A549 treated with CORT108297 at 1 μM for 4 hours (cell line): Measurements from ENCODE around the gene PFKFB1. TPM values are rescaled to one million over a fixed set of nuclear protein-coding genes. Genes with fewer than 3 reads are reported as not detected.

Source experiments
- total RNA-seq: library from RNA; stranded (reverse); fragments of 200-300 nt; extraction: Qiagen RNA extraction; gene quantifications from 5 replicates; pipeline ENCODE4 v1.2.3, GENCODE V29; 2022

PFKFB1 gene
- 0.06 to 0.14 TPM (median 0.10 TPM) in 5 replicates for total RNA-seq

DNA sequence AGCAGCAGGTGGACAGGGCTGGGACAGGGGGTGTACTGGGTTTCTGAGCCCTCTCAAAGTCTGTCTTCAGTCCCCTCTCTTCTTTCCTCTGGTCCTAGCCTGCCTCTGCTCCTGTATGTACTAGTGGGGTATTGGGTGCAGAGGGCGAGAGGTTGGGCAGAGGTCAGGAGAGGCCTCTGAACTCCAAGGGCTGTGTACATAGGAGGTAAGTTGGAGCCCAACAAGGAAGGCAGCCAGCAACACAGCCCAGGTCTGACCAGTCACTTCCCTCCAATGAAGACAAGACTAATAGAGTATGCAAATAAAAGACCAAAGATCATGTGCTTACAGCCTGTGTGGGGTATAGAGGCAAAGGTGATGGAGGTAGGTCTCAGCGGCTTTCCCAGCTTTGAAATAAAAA is at the start of gene PFKFB1:
PFKFB1 (minus strand) TSS at position 90 of the 400 bp plus-strand sequence. CDS start 181 bp downstream, outside the sequence.

DNA sequence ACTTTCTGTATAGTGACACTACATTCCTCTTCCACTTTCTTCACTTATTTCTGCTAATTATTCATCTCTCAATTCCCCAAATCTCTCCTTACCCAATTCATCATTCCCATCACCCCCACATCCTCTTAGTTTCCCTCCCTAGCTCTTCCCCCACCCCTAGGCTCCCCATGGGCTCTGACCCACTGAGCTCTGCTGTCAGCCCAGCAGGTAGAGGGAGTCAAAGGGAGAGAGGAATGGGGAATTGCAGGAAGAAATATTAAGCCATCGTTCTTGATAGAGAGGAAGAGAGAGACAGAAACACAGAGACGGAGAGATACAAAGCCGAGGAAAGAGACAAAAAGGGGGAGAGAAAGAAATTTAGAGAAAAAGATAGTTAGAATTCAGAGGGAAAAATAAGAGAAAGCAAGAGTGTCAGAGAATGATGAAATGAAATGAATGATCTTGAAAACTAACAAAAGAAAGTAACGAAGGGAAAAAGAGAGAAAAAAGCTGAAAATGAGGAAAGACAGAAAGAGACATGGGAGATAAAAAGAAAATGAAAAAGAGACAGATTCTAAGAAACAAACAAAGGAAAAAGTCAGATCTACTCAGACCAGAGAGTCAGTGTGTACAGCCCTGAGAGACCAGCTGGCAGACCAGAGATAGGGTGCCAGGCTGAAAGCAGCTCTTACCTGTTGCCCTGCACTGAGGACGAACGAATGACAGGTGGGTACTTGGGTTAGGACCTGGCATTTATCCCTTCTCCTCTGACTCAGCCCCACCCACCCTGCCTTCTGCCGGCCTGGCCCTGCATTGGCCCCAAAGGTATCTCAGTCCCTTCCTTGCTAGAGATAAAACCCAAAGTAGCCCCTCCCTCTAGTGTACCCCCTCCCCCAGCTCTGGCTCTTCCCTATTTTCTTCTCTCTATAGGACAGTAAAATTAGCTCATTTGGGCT is 36.5 kb upstream of the PFKFB1 start, which contains the start of gene ALAS2:
ALAS2 (minus strand) TSS at position 707 of the 935 bp plus-strand sequence. CDS start 4,977 bp downstream, outside the sequence.

DNA sequence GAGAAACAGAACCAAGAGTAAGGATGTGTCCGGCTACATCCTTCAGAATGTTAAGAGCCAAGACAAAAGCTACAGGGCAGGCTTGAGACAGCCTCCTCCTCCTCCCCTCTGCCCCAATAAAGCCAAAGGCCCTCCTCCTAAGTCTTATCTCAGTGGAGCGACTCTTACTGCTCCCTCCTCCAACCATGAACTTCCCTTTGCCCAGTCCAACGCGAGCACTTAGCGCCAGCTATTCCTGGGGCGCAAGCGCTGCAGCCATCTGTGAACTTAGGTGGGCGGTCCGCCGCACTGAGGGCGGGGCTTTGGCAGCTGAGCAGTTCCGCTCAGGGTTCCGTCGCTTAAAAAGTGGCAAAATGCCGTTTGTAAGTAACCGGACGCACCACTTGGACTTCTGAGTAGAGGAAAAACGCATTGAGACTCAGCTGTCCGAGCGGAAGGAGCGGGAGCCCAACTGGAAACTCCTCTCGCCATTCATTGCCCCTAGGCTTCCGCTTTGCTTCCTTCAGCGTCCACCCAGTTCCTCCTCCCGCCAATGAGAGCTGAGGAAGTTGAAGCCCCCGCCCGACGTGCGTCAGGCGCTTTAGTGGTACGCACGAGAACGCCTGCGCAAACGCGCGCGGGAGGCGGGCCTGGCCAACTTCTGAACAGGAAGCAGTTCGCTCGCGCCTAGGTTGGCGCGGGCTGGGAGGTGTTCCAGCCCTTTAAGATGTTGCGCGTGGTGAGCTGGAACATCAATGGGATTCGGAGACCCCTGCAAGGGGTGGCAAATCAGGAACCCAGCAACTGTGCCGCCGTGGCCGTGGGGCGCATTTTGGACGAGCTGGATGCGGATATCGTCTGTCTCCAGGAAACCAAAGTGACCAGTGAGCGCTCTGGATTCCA is 6.0 kb upstream of the PFKFB1 start, which contains the start of gene APEX2:
APEX2 (plus strand) TSS at position 647 of the 882 bp plus-strand sequence; CDS start at position 707, 60 bp downstream.

DNA sequence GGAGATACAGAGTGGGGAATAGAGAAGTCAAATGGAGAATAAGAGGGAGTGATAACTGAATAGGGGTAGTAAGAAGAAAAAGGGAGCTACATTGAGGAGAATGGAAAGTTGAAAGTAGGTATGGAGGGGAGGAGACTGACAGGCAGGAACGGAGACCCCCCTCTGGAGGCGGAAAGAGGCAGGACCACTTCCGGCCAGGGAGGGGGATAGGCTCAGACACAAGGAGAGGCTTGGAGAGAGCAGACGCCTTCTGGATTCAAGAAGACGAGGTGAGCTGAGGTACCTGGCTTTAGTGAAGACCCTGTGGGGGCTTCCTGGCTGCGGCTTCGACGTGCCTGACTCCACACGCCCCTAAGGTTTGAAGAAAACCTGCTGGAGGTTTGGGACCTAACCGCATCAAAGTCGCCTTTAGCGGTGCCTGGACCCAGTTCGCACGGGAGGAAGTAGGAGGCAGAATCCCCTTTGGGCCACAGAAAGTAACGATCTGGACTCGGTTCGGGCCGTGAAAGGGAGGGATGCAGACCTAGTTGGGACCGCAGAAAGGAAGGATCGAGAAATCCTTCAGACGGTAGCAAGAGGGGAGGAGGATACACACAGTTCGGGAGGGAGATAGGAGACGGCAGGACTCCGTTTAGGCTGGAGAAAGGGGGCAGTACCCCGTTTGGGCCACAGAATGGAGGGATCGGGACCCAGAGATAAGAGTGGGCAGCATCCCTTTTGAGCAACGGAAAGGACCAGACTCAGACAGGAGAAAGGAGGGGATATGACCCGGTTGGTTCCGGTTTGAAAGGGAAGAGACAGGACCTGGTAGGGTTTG is 73.2 kb downstream of the PFKFB1 start, which contains the start of gene TRO:
TRO (plus strand) TSS at position 215 of the 817 bp plus-strand sequence. CDS start 1,423 bp downstream, outside the sequence.

Other genes with a start within 250 kb of the PFKFB1 start
- gene ITIH6, start 195.9 kb downstream of the PFKFB1 start, total RNA-seq, result 0.01 to 0.02 TPM in 2 of 5 replicates, not detected in the others
- gene MAGED2, start 186.4 kb downstream of the PFKFB1 start, total RNA-seq, result 75.0 to 92.4 TPM (median 80.8 TPM) in 5 replicates
- gene TRO, start 73.4 kb downstream of the PFKFB1 start, total RNA-seq, result 0.52 to 0.77 TPM (median 0.69 TPM) in 5 replicates
- 28.2 to 36.7 TPM (median 31.9 TPM) in 5 replicates for gene APEX2, start 6.2 kb upstream of the PFKFB1 start, total RNA-seq
- gene ALAS2, start 36.8 kb upstream of the PFKFB1 start, total RNA-seq, result not detected in 5 replicates
- gene PAGE2B, start 80.8 kb upstream of the PFKFB1 start, total RNA-seq, result not detected in 5 replicates
- gene PAGE2, start 94.8 kb upstream of the PFKFB1 start, total RNA-seq, result not detected in 5 replicates
- not detected in 5 replicates for gene PAGE5, start 226.2 kb upstream of the PFKFB1 start, total RNA-seq